Measurements from ENCODE around the gene MPIG6B.

DNA sequence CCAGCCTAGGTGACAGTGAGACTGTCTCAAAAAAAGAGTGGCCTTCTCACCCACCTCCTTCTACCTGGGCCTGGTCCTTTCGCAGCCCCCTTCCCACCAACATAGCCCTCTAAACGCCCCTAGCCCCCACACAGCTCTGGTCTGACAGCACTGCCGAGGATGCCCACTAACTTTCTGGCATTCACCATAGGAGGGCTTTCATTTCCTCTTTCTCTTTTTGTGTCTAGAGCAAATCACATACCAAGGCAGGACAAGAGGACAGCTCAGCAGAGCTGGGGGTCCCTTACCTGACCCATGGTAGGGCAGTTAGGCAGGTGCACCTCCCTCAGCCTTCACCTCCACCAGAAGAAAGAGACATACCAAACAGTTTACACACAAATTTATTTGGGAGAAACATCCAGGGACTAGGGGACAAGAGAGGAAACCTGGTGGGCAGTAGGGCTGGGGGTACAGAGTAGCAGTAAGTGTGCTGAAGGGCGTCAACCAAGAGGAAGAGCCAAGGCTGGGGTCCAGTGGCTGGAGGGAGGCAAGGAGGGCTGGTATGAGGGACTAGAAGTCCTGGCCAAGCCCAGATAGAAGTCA, 46.8 kb upstream of the MPIG6B start:
- no peak for TF ChIP-seq POLR2A (IDR thresholded peaks at IDR 0.05)
- TF ChIP-seq, protein P1, sequence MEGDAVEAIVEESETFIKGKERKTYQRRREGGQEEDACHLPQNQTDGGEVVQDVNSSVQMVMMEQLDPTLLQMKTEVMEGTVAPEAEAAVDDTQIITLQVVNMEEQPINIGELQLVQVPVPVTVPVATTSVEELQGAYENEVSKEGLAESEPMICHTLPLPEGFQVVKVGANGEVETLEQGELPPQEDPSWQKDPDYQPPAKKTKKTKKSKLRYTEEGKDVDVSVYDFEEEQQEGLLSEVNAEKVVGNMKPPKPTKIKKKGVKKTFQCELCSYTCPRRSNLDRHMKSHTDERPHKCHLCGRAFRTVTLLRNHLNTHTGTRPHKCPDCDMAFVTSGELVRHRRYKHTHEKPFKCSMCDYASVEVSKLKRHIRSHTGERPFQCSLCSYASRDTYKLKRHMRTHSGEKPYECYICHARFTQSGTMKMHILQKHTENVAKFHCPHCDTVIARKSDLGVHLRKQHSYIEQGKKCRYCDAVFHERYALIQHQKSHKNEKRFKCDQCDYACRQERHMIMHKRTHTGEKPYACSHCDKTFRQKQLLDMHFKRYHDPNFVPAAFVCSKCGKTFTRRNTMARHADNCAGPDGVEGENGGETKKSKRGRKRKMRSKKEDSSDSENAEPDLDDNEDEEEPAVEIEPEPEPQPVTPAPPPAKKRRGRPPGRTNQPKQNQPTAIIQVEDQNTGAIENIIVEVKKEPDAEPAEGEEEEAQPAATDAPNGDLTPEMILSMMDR (IDR thresholded peaks at IDR 0.05), result no peak
